ELF-1 (cell line): Measurements from ENCODE around the gene NFAT5.
A peak's percentile ranks its signal among the peaks of the same experiment; 100 is the strongest.
"Not testable (repeated sequence)": the region's sequence is repeated elsewhere in the genome, so short reads cannot be mapped to it uniquely, and the experiment has no call there.

ENCODE experiments used
- DNase-seq: peaks from one replicate; pipeline ENCODE4 v3.0.0-alpha.2; 2016; ENCODE audit warnings: low read depth, low spot score

NFAT5 gene

GRCh38 chr16:69565671-69566239 lies at the start of gene NFAT5:
NFAT5 (plus strand) TSS chr16:69565966; CDS start chr16:69566302, 336 bp downstream.
- DNase-seq: peak; percentile 95

GRCh38 chr16:69517914-69518313 lies 47.9 kb upstream of the NFAT5 start:
- DNase-seq: not testable (repeated sequence)

GRCh38 chr16:69520413-69520799 lies 45.4 kb upstream of the NFAT5 start:
- no peak for DNase-seq

- no peak for DNase-seq
These were observed 44.8 kb upstream of the NFAT5 start for GRCh38 chr16:69520800-69521602.

- no peak for DNase-seq
These were observed 43.7 kb upstream of the NFAT5 start for GRCh38 chr16:69522041-69522578.

- peak; percentile 27 for DNase-seq
These were observed 42.9 kb upstream of the NFAT5 start for GRCh38 chr16:69522732-69523404.

GRCh38 chr16:69523566-69524305 lies 42.0 kb upstream of the NFAT5 start:
- DNase-seq: no peak

GRCh38 chr16:69526831-69527655 lies 38.7 kb upstream of the NFAT5 start:
- DNase-seq: no peak

- DNase-seq: no peak
These were observed 33.8 kb upstream of the NFAT5 start for GRCh38 chr16:69531988-69532387.

- no peak for DNase-seq
These were observed 32.9 kb upstream of the NFAT5 start for GRCh38 chr16:69532641-69533455.

- DNase-seq: no peak
These were observed 31.0 kb upstream of the NFAT5 start for GRCh38 chr16:69534720-69535119.

- DNase-seq: no peak
These were observed 30.4 kb upstream of the NFAT5 start for GRCh38 chr16:69535123-69536050.

GRCh38 chr16:69537706-69538080 lies 28.1 kb upstream of the NFAT5 start:
- no peak for DNase-seq

- no peak for DNase-seq
These were observed 27.0 kb upstream of the NFAT5 start for GRCh38 chr16:69538808-69539207.

GRCh38 chr16:69542974-69543373 lies 22.8 kb upstream of the NFAT5 start:
- DNase-seq: no peak

GRCh38 chr16:69544088-69544487 lies 21.7 kb upstream of the NFAT5 start:
- DNase-seq: no peak

- DNase-seq: not testable (repeated sequence)
These were observed 19.1 kb upstream of the NFAT5 start for GRCh38 chr16:69546663-69547062.

GRCh38 chr16:69553332-69553731 lies 12.4 kb upstream of the NFAT5 start:
- no peak for DNase-seq

GRCh38 chr16:69554495-69554894 lies 11.3 kb upstream of the NFAT5 start:
- DNase-seq: no peak
